ENCODE measurements around the gene KARS1.

DNA sequence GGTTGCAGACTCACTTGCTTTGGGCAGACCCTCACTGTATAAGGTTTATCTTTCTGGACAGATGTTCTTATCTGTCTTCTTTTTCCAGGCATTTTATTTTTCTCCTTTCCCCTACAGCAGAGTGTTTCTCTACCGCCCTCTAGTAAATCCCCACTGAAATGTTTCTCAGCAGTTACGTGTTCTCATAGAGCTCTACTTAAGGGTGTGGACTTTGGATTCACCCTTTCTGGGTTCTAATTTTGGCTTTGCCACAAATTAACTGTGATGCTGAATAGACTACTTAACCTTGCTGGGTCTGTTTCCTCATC, 26.3 kb downstream of the KARS1 start:
- TF ChIP-seq ZNF274 (IDR thresholded peaks at IDR 0.05; ENCODE audit: low read depth, low read length) (no peak), SUZ12 (IDR thresholded peaks at IDR 0.05; ENCODE audit: extremely low read depth, insufficient read depth, insufficient read length) (no peak)
